DND-41 (cell line): ENCODE measurements around the gene TCF7L1.
A peak's percentile ranks its signal among the peaks of the same experiment; 100 is the strongest.
"Not testable (repeated sequence)": the region's sequence is repeated elsewhere in the genome, so short reads cannot be mapped to it uniquely, and the experiment has no call there.

Experiments used
- ATAC-seq: fragments of 200-7000 bp; cut with Tn5 transposase; 3 replicates; pipeline ENCODE4 v1.9.1; 2021; ENCODE audit warnings: low read depth; ENCODE audit not compliant: insufficient read depth
- DNase-seq: peaks from one replicate; pipeline ENCODE4 v3.0.0-alpha.2; 2020
- H2AFZ ChIP-seq: 2 replicates; pipeline ENCODE4 v1.6.0; 2012; ENCODE audit warnings: low read depth, low read length
- H3K27ac ChIP-seq: 2 replicates; pipeline ENCODE4 v1.5.1; 2012; ENCODE audit warnings: low read length, inconsistent platforms
- H3K27me3 ChIP-seq: fragments of 200-600 bp; sonication (generic); 2 replicates; pipeline ENCODE4 v1.6.0; 2012; ENCODE audit warnings: low read length, mild to moderate bottlenecking, inconsistent platforms; ENCODE audit not compliant: insufficient read depth, poor library complexity
- H3K36me3 ChIP-seq: 2 replicates; pipeline ENCODE4 v1.5.1; 2012; ENCODE audit warnings: low read length, inconsistent platforms; ENCODE audit not compliant: insufficient read depth
- H3K4me1 ChIP-seq: 2 replicates; pipeline ENCODE4 v1.5.1; 2012; ENCODE audit warnings: mild to moderate bottlenecking, low read length; ENCODE audit not compliant: insufficient read depth
- H3K4me2 ChIP-seq: 2 replicates; pipeline ENCODE4 v1.6.0; 2012; ENCODE audit warnings: mild to moderate bottlenecking, moderate library complexity, low read length, inconsistent platforms; ENCODE audit not compliant: insufficient read depth
- H3K4me3 ChIP-seq, 2 experiments: fragments of 200-600 bp in 1 of 2; shearing (Covaris generic) in 1 of 2; 2 replicates each; pipeline ENCODE4 v1.5.1; 2012 to 2016; ENCODE audit warnings: inconsistent platforms in 2 of 2, low read length in 2 of 2, mild to moderate bottlenecking in 2 of 2, low read depth in 1 of 2, moderate library complexity in 1 of 2
- H3K79me2 ChIP-seq: 2 replicates; pipeline ENCODE4 v1.6.0; 2012; ENCODE audit warnings: low read length, inconsistent platforms; ENCODE audit not compliant: insufficient read depth
- H3K9ac ChIP-seq: 2 replicates; pipeline ENCODE4 v1.6.0; 2012; ENCODE audit warnings: low read depth, mild to moderate bottlenecking, inconsistent platforms, low read length, moderate library complexity
- H3K9me3 ChIP-seq: 2 replicates; pipeline ENCODE4 v1.5.1; 2012; ENCODE audit warnings: low read length, moderate library complexity, mild to moderate bottlenecking, inconsistent platforms; ENCODE audit not compliant: insufficient read depth, severe bottlenecking
- H4K20me1 ChIP-seq: 2 replicates; pipeline ENCODE4 v1.6.0; 2012; ENCODE audit warnings: low read length; ENCODE audit not compliant: insufficient read depth
- CTCF ChIP-seq: IDR thresholded peaks from 2 replicates; pipeline ENCODE4 v1.5.1; 2012; ENCODE audit warnings: borderline replicate concordance, low read length, moderate library complexity, mild to moderate bottlenecking; ENCODE audit not compliant: poor library complexity, severe bottlenecking; ENCODE audit errors: extremely low read depth
- EZH2 ChIP-seq: IDR thresholded peaks from 3 replicates; pipeline ENCODE4 v1.6.1; 2012; ENCODE audit warnings: borderline replicate concordance, low read depth, mild to moderate bottlenecking, moderate library complexity, low read length, inconsistent platforms; ENCODE audit not compliant: severe bottlenecking

TCF7L1 gene

GRCh38 chr2:85327822-85328617 is 194.8 kb downstream of the TCF7L1 start, which contains the start of gene TGOLN2:
Gene TGOLN2 (minus strand): TSS chr2:85327989. CDS start chr2:85327962, 27 bp downstream.
- peaks cover 45% of the 10 kb centered on the region for H3K36me3 ChIP-seq
- H4K20me1 ChIP-seq = peaks cover 41% of the 10 kb centered on the region
- ATAC-seq (peak; percentile 89), DNase-seq (peak; percentile 95)
- H3K4me2 ChIP-seq = peak within 1 kb of the TSS; percentile 97
- peak within 1 kb of the TSS; percentile 85 for H2AFZ ChIP-seq
- peak within 1 kb of the TSS; percentile 97 for H3K27ac ChIP-seq
- peaks cover 46% of the 10 kb centered on the region for H3K4me1 ChIP-seq
- H3K9ac ChIP-seq = peak within 1 kb of the TSS; percentile 73
- TF ChIP-seq EZH2 (no peak), CTCF (peak; percentile 25)
- no peaks in the 10 kb centered on the region for H3K9me3 ChIP-seq
- H3K27me3 ChIP-seq = no peaks in the 10 kb centered on the region
- peak within 1 kb of the TSS; percentile 63 to 79 for H3K4me3 ChIP-seq
- H3K79me2 ChIP-seq = peaks cover 53% of the 10 kb centered on the region

- Histone ChIP-seq H3K4me1 (peaks cover 34% of the 10 kb centered on the region), H3K27ac (no peak overlapping the region), H3K9ac (peak overlapping the region; percentile 73), H3K4me3 (peak overlapping the region in 1 of 2 experiments; percentile 79; a peak in 2 of 4 replicates), H4K20me1 (peaks cover 31% of the 10 kb centered on the region), H3K9me3 (no peaks in the 10 kb centered on the region), H3K36me3 (peaks cover 33% of the 10 kb centered on the region), H3K79me2 (peaks cover 42% of the 10 kb centered on the region), H3K27me3 (no peaks in the 10 kb centered on the region), H2AFZ (no peak overlapping the region), H3K4me2 (peak overlapping the region; percentile 97; the same call in 1 of the 2 replicates)
- no peak for TF ChIP-seq EZH2
- no peak for TF ChIP-seq CTCF
- ATAC-seq = no peak
- no peak for DNase-seq
These were observed 196.0 kb downstream of the TCF7L1 start for GRCh38 chr2:85329181-85329651.

GRCh38 chr2:85329701-85330100 is 196.5 kb downstream of the TCF7L1 start:
- DNase-seq, H3K27ac ChIP-seq, H3K27me3 ChIP-seq, H2AFZ ChIP-seq, H3K9ac ChIP-seq, H3K9me3 ChIP-seq, ATAC-seq, H3K4me3 ChIP-seq: not testable (repeated sequence)
- peak overlapping the region; percentile 97; the same call in 1 of the 2 replicates for H3K4me2 ChIP-seq
- peaks cover 37% of the 10 kb centered on the region for H3K79me2 ChIP-seq
- peaks cover 28% of the 10 kb centered on the region for H3K36me3 ChIP-seq
- peaks cover 26% of the 10 kb centered on the region for H4K20me1 ChIP-seq
- H3K4me1 ChIP-seq = peaks cover 30% of the 10 kb centered on the region

- Histone ChIP-seq H3K9ac (no peak overlapping the region), H3K9me3 (no peaks in the 10 kb centered on the region), H3K4me1 (peaks cover 16% of the 10 kb centered on the region), H3K79me2 (peaks cover 23% of the 10 kb centered on the region), H2AFZ (no peak overlapping the region), H4K20me1 (peaks cover 13% of the 10 kb centered on the region), H3K4me2 (no peak overlapping the region), H3K27me3 (no peaks in the 10 kb centered on the region), H3K36me3 (peaks cover 14% of the 10 kb centered on the region), H3K4me3 (no peak overlapping the region), H3K27ac (no peak overlapping the region)
- no peak for DNase-seq
- TF ChIP-seq EZH2 = no peak
- TF ChIP-seq CTCF = no peak
- ATAC-seq = no peak
These were observed 197.8 kb downstream of the TCF7L1 start for GRCh38 chr2:85330839-85331636.

GRCh38 chr2:85333877-85334276 is 200.7 kb downstream of the TCF7L1 start:
- not testable (repeated sequence) for H3K9me3 ChIP-seq, H3K9ac ChIP-seq, H3K4me2 ChIP-seq, ATAC-seq, H3K4me3 ChIP-seq, H3K27me3 ChIP-seq, H3K27ac ChIP-seq, H3K36me3 ChIP-seq, H4K20me1 ChIP-seq, H2AFZ ChIP-seq, H3K4me1 ChIP-seq, H3K79me2 ChIP-seq, DNase-seq
